GM12878 (cell line): ENCODE measurements around the gene COASY. TPM values are rescaled to one million over a fixed set of nuclear protein-coding genes. Genes with fewer than 3 reads are reported as not detected.

Experiments
- BMI1 ChIP-seq: fragments of 450-650 bp; IDR thresholded peaks from 2 replicates; pipeline ENCODE4 v1.6.1; 2016; ENCODE audit warnings: mild to moderate bottlenecking, moderate library complexity, borderline replicate concordance
- CHD2 ChIP-seq: IDR thresholded peaks from 2 replicates; pipeline ENCODE4 v1.6.1; 2011; ENCODE audit warnings: low read depth, low read length, improper control_type of control experiment, borderline replicate concordance
- E2F8 ChIP-seq: fragments of 450-650 bp; IDR thresholded peaks from 2 replicates; pipeline ENCODE4 v1.6.1; 2018; ENCODE audit warnings: mild to moderate bottlenecking, low read depth, moderate library complexity; ENCODE audit not compliant: partially characterized antibody
- ETV6 ChIP-seq, 2 experiments: fragments of 450-650 bp in 1 of 2; IDR thresholded peaks in 1 of 2; conservative IDR thresholded peaks in 1 of 2; 2 replicates each; pipeline ENCODE4 v1.6.1; 2014; ENCODE audit warnings: antibody characterized with exemption in 1 of 2, borderline replicate concordance in 1 of 2, low read depth in 1 of 2, mild to moderate bottlenecking in 1 of 2, moderate library complexity in 1 of 2
- EZH2 ChIP-seq: IDR thresholded peaks from 2 replicates; pipeline ENCODE4 v1.6.1; 2012; ENCODE audit warnings: low read depth, mild to moderate bottlenecking, control low read depth, inconsistent platforms, low read length, borderline replicate concordance; ENCODE audit not compliant: control insufficient read depth
- KDM1A ChIP-seq: fragments of 200-600 bp; sonication (generic); IDR thresholded peaks from 2 replicates; pipeline ENCODE4 v1.6.1; 2016; ENCODE audit warnings: borderline replicate concordance
- NR2C1 ChIP-seq: fragments of 450-650 bp; IDR thresholded peaks from 2 replicates; pipeline ENCODE4 v1.6.1; 2017; ENCODE audit warnings: antibody characterized with exemption, mild to moderate bottlenecking, moderate library complexity
- POLR2AphosphoS5 ChIP-seq: IDR thresholded peaks from 2 replicates; pipeline ENCODE4 v1.6.1; 2011; ENCODE audit warnings: mild to moderate bottlenecking, low read length, inconsistent platforms
- RELA ChIP-seq: fragments of 450-650 bp; IDR thresholded peaks from 2 replicates; pipeline ENCODE4 v1.8.0; 2014; ENCODE audit warnings: borderline replicate concordance; ENCODE audit not compliant: partially characterized antibody
- SRF ChIP-seq, 2 experiments: IDR thresholded peaks; 2 replicates each; pipeline ENCODE4 v1.6.1; 2011; ENCODE audit warnings: low read depth in 2 of 2, low read length in 2 of 2, mild to moderate bottlenecking in 1 of 2, moderate library complexity in 1 of 2
- TCF3 ChIP-seq: IDR thresholded peaks from 2 replicates; pipeline ENCODE4 v1.6.1; 2012; ENCODE audit warnings: low read depth, mild to moderate bottlenecking, low read length, borderline replicate concordance; ENCODE audit not compliant: insufficient read depth
- WRNIP1 ChIP-seq: IDR thresholded peaks from 2 replicates; pipeline ENCODE4 v1.6.1; 2011; ENCODE audit warnings: low read depth, low read length, improper control_type of control experiment, borderline replicate concordance
- ZBED1 ChIP-seq: IDR thresholded peaks from 2 replicates; pipeline ENCODE4 v1.6.1; 2016; ENCODE audit warnings: borderline replicate concordance
- ZNF207 ChIP-seq: fragments of 450-650 bp; IDR thresholded peaks from 2 replicates; pipeline ENCODE4 v1.6.1; 2014; ENCODE audit warnings: antibody characterized with exemption, mild to moderate bottlenecking, borderline replicate concordance
- ZNF384 ChIP-seq: IDR thresholded peaks from 2 replicates; pipeline ENCODE4 v1.6.1; 2012; ENCODE audit warnings: low read depth, mild to moderate bottlenecking, low read length, improper control_type of control experiment, borderline replicate concordance
- polyA plus RNA-seq, 11 experiments: library from polyadenylated mRNA; depleted of rRNA in 4 of 11; unstranded in 6 of 11; stranded (reverse) in 5 of 11; fragments of >200 nt; fragmentation: Nextera tagmentation in 4 of 11; fragmentation: Illumina TruSeq in 1 of 11; extraction: Ambion mirVana in 4 of 11; extraction: Trizol in 1 of 11; gene quantifications; 1 replicate in 1 of 11; 2 replicates in 10 of 11; pipeline versions ENCODE4 v1.2.1 to v1.2.3, GENCODE V29; 2011 to 2016; ENCODE audit warnings: inconsistent platforms in 2 of 11, missing spikeins in 2 of 11, low read depth in 1 of 11
- total RNA-seq, 4 experiments: library from RNA; depleted of rRNA in 3 of 4; stranded (reverse); fragments of >200 nt in 3 of 4; fragmentation: Illumina TruSeq in 1 of 4; extraction: Trizol in 1 of 4; gene quantifications; 2 replicates each; pipeline versions ENCODE4 v1.2.1 to v1.2.3, GENCODE V29; 2013 to 2021
- TF ChIP-seq, protein P1 (sequence below), 3 experiments: IDR thresholded peaks in 2 of 3; conservative IDR thresholded peaks in 1 of 3; 2 replicates each; pipeline ENCODE4 v1.5.1; 2011; ENCODE audit warnings: low read depth in 3 of 3, low read length in 3 of 3, mild to moderate bottlenecking in 3 of 3, control low read depth in 2 of 3, moderate library complexity in 2 of 3, inconsistent platforms in 1 of 3, mixed read lengths in 1 of 3; ENCODE audit not compliant: control insufficient read depth in 2 of 3, insufficient read depth in 1 of 3; ENCODE audit errors: extremely low read depth in 1 of 3
- TF ChIP-seq, protein P2 (sequence below): fragments of 450-650 bp; IDR thresholded peaks from 2 replicates; pipeline ENCODE4 v1.6.1; 2017; ENCODE audit warnings: borderline replicate concordance
- TF ChIP-seq, protein P3 (sequence below): fragments of 450-650 bp; IDR thresholded peaks from 2 replicates; pipeline ENCODE4 v1.6.1; 2016; ENCODE audit warnings: mild to moderate bottlenecking, moderate library complexity, borderline replicate concordance

COASY gene
- total and polyA plus RNA-seq, 10 of the 15 experiments (the other 5 are each of a cell fraction or from before 2014, with no cell fraction given): 18.6 to 93.9 (median 43.2) TPM

- peak; percentile 88 for TF ChIP-seq BMI1
- peak; percentile 87 for TF ChIP-seq CHD2
- no peak for TF ChIP-seq ZNF384
- TF ChIP-seq E2F8: peak; percentile 100
- no peak for TF ChIP-seq EZH2
- TF ChIP-seq ZNF207: 0 out of 2 replicates have a peak, but pooled peaks have one; percentile 35
- 0 out of 4 replicates have a peak, but pooled peaks of 1 of the 2 experiments have one; percentile 41 for TF ChIP-seq SRF (IDR thresholded peaks at IDR 0.05; ENCODE audit: low read depth in 2 of 2, low read length in 2 of 2)
- TF ChIP-seq ETV6 (conservative IDR thresholded peaks at IDR 0.05 in 1 of 2, IDR thresholded peaks at IDR 0.05 in 1 of 2; ENCODE audit: borderline replicate concordance in 1 of 2, low read depth in 1 of 2): no peak
- no peak for TF ChIP-seq KDM1A
- TF ChIP-seq, protein P1, sequence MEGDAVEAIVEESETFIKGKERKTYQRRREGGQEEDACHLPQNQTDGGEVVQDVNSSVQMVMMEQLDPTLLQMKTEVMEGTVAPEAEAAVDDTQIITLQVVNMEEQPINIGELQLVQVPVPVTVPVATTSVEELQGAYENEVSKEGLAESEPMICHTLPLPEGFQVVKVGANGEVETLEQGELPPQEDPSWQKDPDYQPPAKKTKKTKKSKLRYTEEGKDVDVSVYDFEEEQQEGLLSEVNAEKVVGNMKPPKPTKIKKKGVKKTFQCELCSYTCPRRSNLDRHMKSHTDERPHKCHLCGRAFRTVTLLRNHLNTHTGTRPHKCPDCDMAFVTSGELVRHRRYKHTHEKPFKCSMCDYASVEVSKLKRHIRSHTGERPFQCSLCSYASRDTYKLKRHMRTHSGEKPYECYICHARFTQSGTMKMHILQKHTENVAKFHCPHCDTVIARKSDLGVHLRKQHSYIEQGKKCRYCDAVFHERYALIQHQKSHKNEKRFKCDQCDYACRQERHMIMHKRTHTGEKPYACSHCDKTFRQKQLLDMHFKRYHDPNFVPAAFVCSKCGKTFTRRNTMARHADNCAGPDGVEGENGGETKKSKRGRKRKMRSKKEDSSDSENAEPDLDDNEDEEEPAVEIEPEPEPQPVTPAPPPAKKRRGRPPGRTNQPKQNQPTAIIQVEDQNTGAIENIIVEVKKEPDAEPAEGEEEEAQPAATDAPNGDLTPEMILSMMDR (IDR thresholded peaks at IDR 0.05 in 2 of 3, conservative IDR thresholded peaks at IDR 0.05 in 1 of 3; ENCODE audit: control insufficient read depth in 2 of 3, extremely low read depth in 1 of 3, insufficient read depth in 1 of 3, low read depth in 3 of 3, low read length in 3 of 3): peak; percentile 34 to 64 (median 56); a peak in 4 of 6 replicates
- TF ChIP-seq, protein P2, sequence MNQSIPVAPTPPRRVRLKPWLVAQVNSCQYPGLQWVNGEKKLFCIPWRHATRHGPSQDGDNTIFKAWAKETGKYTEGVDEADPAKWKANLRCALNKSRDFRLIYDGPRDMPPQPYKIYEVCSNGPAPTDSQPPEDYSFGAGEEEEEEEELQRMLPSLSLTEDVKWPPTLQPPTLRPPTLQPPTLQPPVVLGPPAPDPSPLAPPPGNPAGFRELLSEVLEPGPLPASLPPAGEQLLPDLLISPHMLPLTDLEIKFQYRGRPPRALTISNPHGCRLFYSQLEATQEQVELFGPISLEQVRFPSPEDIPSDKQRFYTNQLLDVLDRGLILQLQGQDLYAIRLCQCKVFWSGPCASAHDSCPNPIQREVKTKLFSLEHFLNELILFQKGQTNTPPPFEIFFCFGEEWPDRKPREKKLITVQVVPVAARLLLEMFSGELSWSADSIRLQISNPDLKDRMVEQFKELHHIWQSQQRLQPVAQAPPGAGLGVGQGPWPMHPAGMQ: no peak
- TF ChIP-seq, protein P3, sequence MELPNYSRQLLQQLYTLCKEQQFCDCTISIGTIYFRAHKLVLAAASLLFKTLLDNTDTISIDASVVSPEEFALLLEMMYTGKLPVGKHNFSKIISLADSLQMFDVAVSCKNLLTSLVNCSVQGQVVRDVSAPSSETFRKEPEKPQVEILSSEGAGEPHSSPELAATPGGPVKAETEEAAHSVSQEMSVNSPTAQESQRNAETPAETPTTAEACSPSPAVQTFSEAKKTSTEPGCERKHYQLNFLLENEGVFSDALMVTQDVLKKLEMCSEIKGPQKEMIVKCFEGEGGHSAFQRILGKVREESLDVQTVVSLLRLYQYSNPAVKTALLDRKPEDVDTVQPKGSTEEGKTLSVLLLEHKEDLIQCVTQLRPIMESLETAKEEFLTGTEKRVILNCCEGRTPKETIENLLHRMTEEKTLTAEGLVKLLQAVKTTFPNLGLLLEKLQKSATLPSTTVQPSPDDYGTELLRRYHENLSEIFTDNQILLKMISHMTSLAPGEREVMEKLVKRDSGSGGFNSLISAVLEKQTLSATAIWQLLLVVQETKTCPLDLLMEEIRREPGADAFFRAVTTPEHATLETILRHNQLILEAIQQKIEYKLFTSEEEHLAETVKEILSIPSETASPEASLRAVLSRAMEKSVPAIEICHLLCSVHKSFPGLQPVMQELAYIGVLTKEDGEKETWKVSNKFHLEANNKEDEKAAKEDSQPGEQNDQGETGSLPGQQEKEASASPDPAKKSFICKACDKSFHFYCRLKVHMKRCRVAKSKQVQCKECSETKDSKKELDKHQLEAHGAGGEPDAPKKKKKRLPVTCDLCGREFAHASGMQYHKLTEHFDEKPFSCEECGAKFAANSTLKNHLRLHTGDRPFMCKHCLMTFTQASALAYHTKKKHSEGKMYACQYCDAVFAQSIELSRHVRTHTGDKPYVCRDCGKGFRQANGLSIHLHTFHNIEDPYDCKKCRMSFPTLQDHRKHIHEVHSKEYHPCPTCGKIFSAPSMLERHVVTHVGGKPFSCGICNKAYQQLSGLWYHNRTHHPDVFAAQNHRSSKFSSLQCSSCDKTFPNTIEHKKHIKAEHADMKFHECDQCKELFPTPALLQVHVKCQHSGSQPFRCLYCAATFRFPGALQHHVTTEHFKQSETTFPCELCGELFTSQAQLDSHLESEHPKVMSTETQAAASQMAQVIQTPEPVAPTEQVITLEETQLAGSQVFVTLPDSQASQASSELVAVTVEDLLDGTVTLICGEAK: peak; percentile 96
- TF ChIP-seq NR2C1: peak; percentile 87
- no peak for TF ChIP-seq TCF3
- no peak for TF ChIP-seq ZBED1
- peak; percentile 43 for TF ChIP-seq RELA
- peak; percentile 87 for TF ChIP-seq POLR2AphosphoS5
- TF ChIP-seq WRNIP1: no peak
Observed at GRCh38 chr17:42577532-42578281, 15.8 kb downstream of the COASY start, which contains the start of gene PSMC3IP (continued).
